Thoracic aorta (tissue), 2 donors: Measurements from ENCODE around the gene UBR1. TPM values are rescaled to one million over a fixed set of nuclear protein-coding genes. Genes with fewer than 3 reads are reported as not detected.

Experiments
- ATAC-seq: fragments of 150-250 bp; one replicate; pipeline ENCODE4 v1.8.0; 2017; ENCODE audit warnings: low read depth; ENCODE audit not compliant: insufficient number of reproducible peaks, low FRiP score
- DNase-seq: peaks from one replicate; pipeline ENCODE4 v3.0.0-alpha.2; 2020; ENCODE audit warnings: low spot score
- H3K27ac ChIP-seq, 2 donors: fragments of 200-600 bp; sonication (generic); 1 replicate in 1 of 2; 2 replicates in 1 of 2; pipeline ENCODE4 v1.5.1; 2016; ENCODE audit warnings: mild to moderate bottlenecking in 2 of 2, moderate library complexity in 2 of 2
- H3K27me3 ChIP-seq: fragments of 200-600 bp; sonication (generic); replicated peaks from 2 replicates; pipeline ENCODE4 v1.6.0; 2016; ENCODE audit warnings: mild to moderate bottlenecking; ENCODE audit not compliant: insufficient read depth
- H3K36me3 ChIP-seq: fragments of 200-600 bp; sonication (generic); one replicate; pipeline ENCODE4 v1.5.1; 2016
- H3K4me1 ChIP-seq, 2 donors: fragments of 200-600 bp; sonication (generic); 1 replicate in 1 of 2; 2 replicates in 1 of 2; pipeline versions ENCODE4 v1.5.1 to v1.6.0; 2016; ENCODE audit warnings: low read depth in 2 of 2, mild to moderate bottlenecking in 1 of 2; ENCODE audit not compliant: control insufficient read depth in 1 of 2
- H3K4me3 ChIP-seq: fragments of 200-600 bp; sonication (generic); 2 replicates; pipeline ENCODE4 v1.5.1; 2016; ENCODE audit warnings: mild to moderate bottlenecking
- H3K9me3 ChIP-seq: fragments of 200-600 bp; sonication (generic); 2 replicates; pipeline ENCODE4 v1.5.1; 2016
- total RNA-seq, 2 donors: library from RNA; depleted of rRNA; stranded (reverse); fragments of >200 nt; gene quantifications; one replicate each; pipeline versions ENCODE4 v1.1.0 to v1.2.3, GENCODE V29; 2016
- TF ChIP-seq, protein P1 (sequence below): fragments of 200-600 bp; sonication (generic); IDR thresholded peaks from one replicate; pipeline ENCODE4 v1.5.1; 2019; ENCODE audit warnings: antibody characterized with exemption

Gene UBR1
- 10 to 100 TPM; 30.6 to 70.4 TPM for total RNA-seq

DNA sequence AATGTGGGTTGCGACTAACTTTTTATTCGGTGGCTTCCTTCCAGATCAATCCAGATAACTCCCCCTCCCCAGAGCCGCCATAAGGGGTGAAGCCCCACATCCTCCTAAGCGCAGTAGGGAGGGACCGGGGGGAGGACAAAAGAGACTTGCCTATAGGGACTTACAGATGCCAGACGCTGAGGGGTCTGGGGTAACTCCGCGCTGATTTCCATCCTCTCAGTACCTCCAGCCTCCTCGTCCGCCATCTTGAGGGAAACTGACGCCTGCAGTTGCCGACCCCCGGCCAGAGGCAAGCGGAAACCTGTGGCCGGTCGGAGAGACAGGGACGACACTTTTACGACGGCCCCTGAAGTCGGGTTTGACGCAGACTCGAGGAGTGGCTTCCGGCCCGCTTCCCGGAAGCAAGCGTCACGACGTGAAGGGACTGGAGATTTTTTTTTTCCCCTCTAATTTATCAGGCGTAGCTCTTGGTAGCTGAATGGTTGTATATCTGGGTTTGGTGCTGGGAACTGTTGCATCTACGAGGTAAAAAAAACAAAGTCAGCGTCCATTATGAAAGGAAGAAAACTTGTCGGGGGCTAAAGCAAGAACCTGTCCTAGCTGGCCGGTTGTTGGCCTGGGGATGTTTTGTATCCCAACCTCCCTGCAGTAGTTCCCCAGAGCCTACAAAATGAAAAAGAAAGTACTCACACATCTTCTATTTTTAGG lies at the start of gene UBR1:
Gene UBR1, minus strand, starts transcription at position 261 of the 708 bp plus-strand sequence. Its CDS starts 16 bp downstream, at position 245.
- H3K9me3 ChIP-seq, result no peaks in the 10 kb centered on the region
- H3K27me3 ChIP-seq, result no peaks in the 10 kb centered on the region
- peak within 1 kb of the TSS; percentile 97 for H3K4me3 ChIP-seq
- peaks cover 21 to 25% of the 10 kb centered on the region in 2 donors for H3K4me1 ChIP-seq
- peak within 1 kb of the TSS; percentile 88 to 97 for H3K27ac ChIP-seq
- TF ChIP-seq, protein P1, sequence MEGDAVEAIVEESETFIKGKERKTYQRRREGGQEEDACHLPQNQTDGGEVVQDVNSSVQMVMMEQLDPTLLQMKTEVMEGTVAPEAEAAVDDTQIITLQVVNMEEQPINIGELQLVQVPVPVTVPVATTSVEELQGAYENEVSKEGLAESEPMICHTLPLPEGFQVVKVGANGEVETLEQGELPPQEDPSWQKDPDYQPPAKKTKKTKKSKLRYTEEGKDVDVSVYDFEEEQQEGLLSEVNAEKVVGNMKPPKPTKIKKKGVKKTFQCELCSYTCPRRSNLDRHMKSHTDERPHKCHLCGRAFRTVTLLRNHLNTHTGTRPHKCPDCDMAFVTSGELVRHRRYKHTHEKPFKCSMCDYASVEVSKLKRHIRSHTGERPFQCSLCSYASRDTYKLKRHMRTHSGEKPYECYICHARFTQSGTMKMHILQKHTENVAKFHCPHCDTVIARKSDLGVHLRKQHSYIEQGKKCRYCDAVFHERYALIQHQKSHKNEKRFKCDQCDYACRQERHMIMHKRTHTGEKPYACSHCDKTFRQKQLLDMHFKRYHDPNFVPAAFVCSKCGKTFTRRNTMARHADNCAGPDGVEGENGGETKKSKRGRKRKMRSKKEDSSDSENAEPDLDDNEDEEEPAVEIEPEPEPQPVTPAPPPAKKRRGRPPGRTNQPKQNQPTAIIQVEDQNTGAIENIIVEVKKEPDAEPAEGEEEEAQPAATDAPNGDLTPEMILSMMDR, result no peak
- DNase-seq (peak; percentile 71), ATAC-seq (peak; percentile 94)
- no peaks in the 10 kb centered on the region for H3K36me3 ChIP-seq

DNA sequence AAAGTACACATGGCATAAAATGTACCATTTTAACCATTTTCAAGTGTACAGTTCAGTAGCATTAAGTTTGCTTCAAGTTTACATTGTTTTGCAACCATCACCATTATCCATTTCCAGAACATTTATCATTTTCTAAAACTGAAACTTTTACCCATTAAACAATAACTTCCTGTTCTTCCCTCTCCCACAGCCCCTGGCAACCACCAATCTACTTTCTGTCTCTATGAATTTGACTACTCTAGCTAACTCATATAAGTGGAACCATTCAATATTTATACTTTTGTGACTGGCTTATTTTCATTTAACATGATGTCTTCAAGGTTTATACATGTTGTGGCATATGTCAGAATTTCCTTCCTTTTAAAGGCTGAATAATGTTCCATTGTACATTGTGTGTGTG lies 47.4 kb upstream of the UBR1 start:
- DNase-seq, result no peak
- H3K4me3 ChIP-seq, result no peak overlapping the region
- no peak for ATAC-seq
- H3K9me3 ChIP-seq, result no peaks in the 10 kb centered on the region
- peaks cover 37% of the 10 kb centered on the region for H3K36me3 ChIP-seq
- no peaks in the 10 kb centered on the region for H3K27me3 ChIP-seq
- H3K27ac ChIP-seq, result no peak overlapping the region
- TF ChIP-seq, protein P1, result no peak
- H3K4me1 ChIP-seq, result no peaks in the 10 kb centered on the region

DNA sequence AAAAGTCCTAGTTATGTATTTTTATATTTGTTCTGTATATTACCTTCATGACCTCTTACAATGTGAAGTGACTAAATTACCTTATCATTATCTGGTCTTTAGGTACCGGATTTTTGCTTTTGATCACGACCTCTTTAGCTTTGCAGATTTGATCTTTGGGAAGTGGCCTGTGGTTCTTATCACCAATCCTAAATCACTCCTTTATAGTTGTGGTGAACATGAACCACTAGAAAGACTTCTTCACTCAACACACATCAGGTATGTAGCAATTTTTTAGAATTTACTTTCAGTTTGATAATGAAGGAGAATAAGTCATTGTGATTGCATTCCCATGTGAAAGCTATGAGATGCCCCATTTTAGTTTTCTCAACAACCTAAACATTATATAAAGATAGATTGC lies 45.9 kb upstream of the UBR1 start:
- no peaks in the 10 kb centered on the region for H3K27me3 ChIP-seq
- H3K4me1 ChIP-seq, result no peaks in the 10 kb centered on the region
- no peak for ATAC-seq
- H3K4me3 ChIP-seq, result no peak overlapping the region
- DNase-seq, result no peak
- no peak overlapping the region for H3K27ac ChIP-seq
- no peaks in the 10 kb centered on the region for H3K9me3 ChIP-seq
- peaks cover 32% of the 10 kb centered on the region for H3K36me3 ChIP-seq
- TF ChIP-seq, protein P1, result no peak

DNA sequence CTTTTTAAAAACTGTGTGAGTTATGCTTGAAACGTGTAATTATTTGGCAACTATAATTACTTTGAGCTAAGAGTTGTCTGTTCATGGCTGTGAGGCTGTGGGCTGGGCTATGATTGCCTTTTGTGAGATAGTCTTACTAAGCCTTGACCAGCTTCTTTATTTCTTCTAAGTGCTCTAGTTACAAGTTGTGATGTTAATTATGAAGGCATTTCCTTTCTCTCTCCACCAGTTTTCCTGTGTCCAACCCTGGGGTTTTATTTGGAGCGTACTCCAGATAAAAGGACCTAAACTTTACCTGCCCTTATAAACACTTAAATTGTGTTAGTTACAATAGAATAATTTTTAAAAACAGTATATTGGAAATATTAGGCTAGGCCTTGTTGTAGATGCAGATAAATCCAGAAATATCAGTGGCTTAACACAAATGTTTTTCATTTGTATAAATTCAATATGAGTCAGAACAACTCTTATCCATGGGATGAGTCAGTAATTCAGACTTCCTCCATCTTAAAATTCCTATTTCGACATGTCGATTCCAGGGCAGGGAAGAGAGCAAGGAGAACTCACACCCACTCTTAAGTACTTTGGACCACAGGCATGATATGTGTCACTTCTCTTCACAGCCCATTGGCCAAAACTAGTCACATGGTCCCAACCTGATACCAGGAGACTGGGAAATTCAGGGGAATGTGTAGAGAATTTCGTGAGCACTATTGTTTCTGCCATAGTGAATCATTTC lies 44.5 kb upstream of the UBR1 start:
- H3K4me1 ChIP-seq, result no peaks in the 10 kb centered on the region
- TF ChIP-seq, protein P1, result no peak
- H3K27me3 ChIP-seq, result no peaks in the 10 kb centered on the region
- DNase-seq (no peak), ATAC-seq (no peak)
- no peak overlapping the region for H3K27ac ChIP-seq
- peaks cover 32% of the 10 kb centered on the region for H3K36me3 ChIP-seq
- no peaks in the 10 kb centered on the region for H3K9me3 ChIP-seq
- no peak overlapping the region for H3K4me3 ChIP-seq

DNA sequence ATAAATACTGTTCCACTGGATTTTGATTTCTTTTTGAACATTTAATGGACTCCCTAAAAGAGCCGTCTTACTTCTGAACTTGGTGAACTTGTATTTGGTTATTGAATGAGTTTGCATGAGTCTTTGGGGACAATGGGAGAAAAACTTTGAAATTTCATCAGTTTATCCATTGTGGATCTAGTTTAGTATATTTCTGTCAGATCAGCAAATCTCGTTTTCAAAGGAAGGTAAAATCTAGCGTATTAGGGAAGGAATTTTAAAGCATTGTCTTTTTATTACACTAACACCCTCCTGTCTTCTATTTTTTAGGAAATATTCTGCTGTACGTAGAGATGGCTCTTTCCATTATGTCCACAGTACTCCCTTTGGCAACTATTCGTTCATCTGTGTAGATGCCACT lies 40.3 kb upstream of the UBR1 start:
- TF ChIP-seq, protein P1, result no peak
- no peak for DNase-seq
- no peak for ATAC-seq
- no peaks in the 10 kb centered on the region for H3K4me1 ChIP-seq
- no peaks in the 10 kb centered on the region for H3K9me3 ChIP-seq
- no peak overlapping the region for H3K4me3 ChIP-seq
- H3K27ac ChIP-seq, result no peak overlapping the region
- peaks cover 18% of the 10 kb centered on the region for H3K36me3 ChIP-seq
- no peaks in the 10 kb centered on the region for H3K27me3 ChIP-seq
